ENCODE results near the gene SCML2. TPM values are rescaled to one million over a fixed set of nuclear protein-coding genes. Genes with fewer than 3 reads are reported as not detected.

SCML2 gene
- total RNA-seq, 2 donors from 2014 or later = 1.1 to 2.3 TPM

DNA sequence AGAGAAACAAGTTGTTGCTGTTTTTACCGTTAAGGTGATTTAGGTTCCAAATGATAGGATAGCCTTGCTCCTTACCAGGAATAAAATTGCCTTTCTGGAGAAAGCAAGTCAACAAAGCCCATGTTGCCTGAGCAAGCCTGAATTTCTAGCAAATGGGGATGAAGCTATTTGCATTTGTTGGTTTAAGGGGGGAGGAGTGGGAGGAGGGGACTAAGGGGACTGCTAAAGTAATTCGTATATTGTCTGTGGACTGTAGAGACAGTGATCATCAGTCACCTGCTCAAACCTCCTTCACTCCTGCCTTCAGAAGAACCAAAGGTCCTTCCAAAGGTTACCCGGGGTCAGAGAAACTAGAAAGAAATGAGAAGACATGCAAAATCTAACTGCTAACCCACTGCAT, 65.8 kb downstream of the SCML2 start:
- TF ChIP-seq, protein P1, sequence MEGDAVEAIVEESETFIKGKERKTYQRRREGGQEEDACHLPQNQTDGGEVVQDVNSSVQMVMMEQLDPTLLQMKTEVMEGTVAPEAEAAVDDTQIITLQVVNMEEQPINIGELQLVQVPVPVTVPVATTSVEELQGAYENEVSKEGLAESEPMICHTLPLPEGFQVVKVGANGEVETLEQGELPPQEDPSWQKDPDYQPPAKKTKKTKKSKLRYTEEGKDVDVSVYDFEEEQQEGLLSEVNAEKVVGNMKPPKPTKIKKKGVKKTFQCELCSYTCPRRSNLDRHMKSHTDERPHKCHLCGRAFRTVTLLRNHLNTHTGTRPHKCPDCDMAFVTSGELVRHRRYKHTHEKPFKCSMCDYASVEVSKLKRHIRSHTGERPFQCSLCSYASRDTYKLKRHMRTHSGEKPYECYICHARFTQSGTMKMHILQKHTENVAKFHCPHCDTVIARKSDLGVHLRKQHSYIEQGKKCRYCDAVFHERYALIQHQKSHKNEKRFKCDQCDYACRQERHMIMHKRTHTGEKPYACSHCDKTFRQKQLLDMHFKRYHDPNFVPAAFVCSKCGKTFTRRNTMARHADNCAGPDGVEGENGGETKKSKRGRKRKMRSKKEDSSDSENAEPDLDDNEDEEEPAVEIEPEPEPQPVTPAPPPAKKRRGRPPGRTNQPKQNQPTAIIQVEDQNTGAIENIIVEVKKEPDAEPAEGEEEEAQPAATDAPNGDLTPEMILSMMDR (IDR thresholded peaks at IDR 0.05) = no peak
- no peaks in the 10 kb centered on the region for H3K4me1 ChIP-seq

DNA sequence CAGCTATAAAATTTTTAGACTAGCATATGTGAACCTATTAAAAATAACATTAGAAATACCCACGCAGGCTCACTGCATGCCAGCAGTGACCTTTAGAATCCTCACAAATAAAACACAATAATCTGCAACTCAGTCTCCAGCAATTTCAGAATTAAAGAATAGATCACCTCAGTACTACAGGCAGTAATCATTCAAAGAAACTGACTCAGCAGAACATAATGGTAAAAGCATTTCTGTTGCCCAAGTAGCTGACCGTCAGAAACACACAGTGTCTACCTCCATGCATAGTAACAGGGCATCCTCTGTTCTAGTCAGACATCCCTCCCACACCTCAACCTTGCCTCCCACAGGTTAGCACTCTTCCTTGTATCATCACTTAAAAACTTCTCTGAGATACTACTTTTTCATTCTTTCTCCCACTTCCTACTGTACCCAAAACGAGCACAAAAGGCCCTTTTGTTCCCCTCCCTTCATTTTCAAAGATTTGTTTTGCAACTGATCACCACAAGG, 68.1 kb downstream of the SCML2 start:
- H3K9me3 ChIP-seq = no peaks in the 10 kb centered on the region
- no peak overlapping the region for H3K27ac ChIP-seq
- no peaks in the 10 kb centered on the region for H3K4me1 ChIP-seq
- H3K4me3 ChIP-seq = no peak overlapping the region
- no peak for DNase-seq (ENCODE audit: low spot score)
- no peaks in the 10 kb centered on the region for H3K27me3 ChIP-seq
- H3K36me3 ChIP-seq = no peaks in the 10 kb centered on the region
- TF ChIP-seq, protein P1 (IDR thresholded peaks at IDR 0.05) = no peak

More for the DNA sequence above, 65.8 kb downstream of the SCML2 start:
- no peak for DNase-seq (ENCODE audit: low spot score)
- Histone ChIP-seq H3K9me3 (no peaks in the 10 kb centered on the region), H3K27ac (no peak overlapping the region), H3K27me3 (no peaks in the 10 kb centered on the region), H3K4me3 (no peak overlapping the region), H3K36me3 (no peaks in the 10 kb centered on the region)

DNA sequence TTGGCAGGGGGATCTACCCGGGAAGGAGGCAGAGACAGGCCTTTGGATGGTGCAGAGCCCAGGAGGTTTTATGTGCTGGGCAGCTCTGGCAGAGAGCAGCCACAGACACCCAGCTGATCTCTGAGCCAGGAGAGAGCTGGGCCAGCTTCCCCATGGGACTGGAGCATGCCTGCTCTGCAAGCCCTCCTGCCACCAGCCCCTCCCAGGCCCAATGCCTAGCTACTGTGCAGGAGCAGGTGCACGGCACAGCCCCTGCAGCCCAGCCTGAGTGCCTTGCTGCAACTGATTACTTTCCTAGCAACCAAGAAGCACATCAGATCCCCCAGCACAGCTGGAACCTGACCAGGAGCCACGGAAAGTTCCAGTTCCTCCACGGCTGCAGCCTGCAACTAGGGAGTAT, 76.0 kb downstream of the SCML2 start:
- TF ChIP-seq, protein P1 (IDR thresholded peaks at IDR 0.05) = no peak
- Histone ChIP-seq H3K27me3 (no peaks in the 10 kb centered on the region), H3K4me1 (no peaks in the 10 kb centered on the region), H3K36me3 (no peaks in the 10 kb centered on the region), H3K9me3 (peaks cover 0 to 15% of the 10 kb centered on the region in 2 donors), H3K4me3 (no peak overlapping the region), H3K27ac (no peak overlapping the region)
- DNase-seq (ENCODE audit: low spot score) = no peak

DNA sequence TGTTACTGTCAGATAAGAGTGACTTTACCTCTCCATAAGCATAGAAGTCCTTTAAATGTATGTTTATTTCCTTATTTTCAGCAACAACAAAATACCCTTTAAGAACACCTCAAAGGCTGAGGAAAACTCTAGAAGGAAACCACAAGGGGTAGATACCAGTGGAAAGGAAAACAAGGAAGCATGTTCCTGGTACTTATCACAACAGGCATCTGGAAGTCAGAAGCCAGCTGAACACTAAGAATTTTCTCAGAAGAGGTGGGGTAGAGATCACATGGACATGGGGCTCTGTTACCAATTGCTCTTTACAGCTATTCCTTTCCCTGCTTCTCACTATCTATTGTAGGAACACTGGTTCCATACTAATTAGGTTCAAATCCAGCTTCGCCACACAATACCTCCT, 82.3 kb downstream of the SCML2 start:
- Histone ChIP-seq H3K27me3 (no peaks in the 10 kb centered on the region), H3K27ac (no peak overlapping the region), H3K4me1 (no peaks in the 10 kb centered on the region), H3K4me3 (no peak overlapping the region), H3K36me3 (no peaks in the 10 kb centered on the region), H3K9me3 (peaks cover 0 to 7% of the 10 kb centered on the region in 2 donors)
- TF ChIP-seq, protein P1 (IDR thresholded peaks at IDR 0.05) = no peak
- no peak for DNase-seq (ENCODE audit: low spot score)

DNA sequence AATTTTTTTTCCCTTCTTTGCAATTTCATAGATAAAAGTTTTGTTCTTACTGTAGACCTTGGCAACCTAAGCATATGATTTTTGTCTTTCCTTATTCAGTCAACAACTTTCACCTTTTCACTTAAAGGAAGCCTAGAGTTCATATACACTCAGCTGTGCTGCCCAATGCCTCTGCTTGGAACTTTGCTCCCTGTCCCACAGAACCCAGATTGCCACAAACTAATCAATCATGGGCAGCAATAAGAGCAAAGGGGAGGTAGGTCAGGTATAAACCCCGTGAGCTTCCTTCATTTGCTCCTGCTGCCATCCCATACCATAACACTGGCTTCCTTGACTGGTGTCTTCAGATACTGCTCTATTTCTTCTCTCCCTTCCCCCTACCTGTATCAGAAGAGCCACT, 82.8 kb downstream of the SCML2 start:
- TF ChIP-seq, protein P1 (IDR thresholded peaks at IDR 0.05) = no peak
- peaks cover 0 to 7% of the 10 kb centered on the region in 2 donors for H3K9me3 ChIP-seq

DNA sequence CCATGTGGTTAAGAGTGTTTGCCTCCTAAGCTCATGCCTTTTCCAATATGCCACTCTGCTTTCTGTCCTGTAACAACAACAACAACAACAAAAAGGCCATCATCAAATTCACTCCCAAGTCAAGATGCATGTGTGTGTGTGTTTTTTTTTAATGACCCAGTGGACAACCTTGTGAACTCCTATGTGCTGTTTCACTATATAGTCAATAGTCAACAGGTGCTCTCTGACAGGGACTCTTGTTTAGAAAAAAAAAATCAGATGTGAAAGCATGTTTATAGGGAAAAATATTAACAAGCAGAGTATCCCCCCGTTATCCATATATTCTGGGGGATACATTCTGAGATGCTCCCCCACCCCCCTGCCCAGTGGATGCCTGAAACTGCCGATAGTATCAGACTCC, 83.2 kb downstream of the SCML2 start:
- no peak overlapping the region for H3K27ac ChIP-seq
- no peaks in the 10 kb centered on the region for H3K4me1 ChIP-seq
- H3K27me3 ChIP-seq = no peaks in the 10 kb centered on the region
- TF ChIP-seq, protein P1 (IDR thresholded peaks at IDR 0.05) = no peak
- no peak overlapping the region for H3K4me3 ChIP-seq
- peaks cover 0 to 7% of the 10 kb centered on the region in 2 donors for H3K9me3 ChIP-seq
- DNase-seq (ENCODE audit: low spot score) = no peak
- H3K36me3 ChIP-seq = no peaks in the 10 kb centered on the region

More for the DNA sequence above, 82.8 kb downstream of the SCML2 start:
- no peak for DNase-seq (ENCODE audit: low spot score)
- no peaks in the 10 kb centered on the region for H3K4me1 ChIP-seq
- H3K4me3 ChIP-seq = no peak overlapping the region
- H3K27me3 ChIP-seq = no peaks in the 10 kb centered on the region
- H3K36me3 ChIP-seq = no peaks in the 10 kb centered on the region
- no peak overlapping the region for H3K27ac ChIP-seq

All from right atrium auricular region (tissue), 2 donors.